Measurements from ENCODE around the gene TMEM250. TPM values are rescaled to one million over a fixed set of nuclear protein-coding genes. Genes with fewer than 3 reads are reported as not detected.

The TMEM250 gene
- total and polyA plus RNA-seq, 9 of the 15 experiments (the other 6 are each of a cell fraction or from before 2014, with no cell fraction given) = 0.32 to 44.6 (median 12.2) TPM

DNA sequence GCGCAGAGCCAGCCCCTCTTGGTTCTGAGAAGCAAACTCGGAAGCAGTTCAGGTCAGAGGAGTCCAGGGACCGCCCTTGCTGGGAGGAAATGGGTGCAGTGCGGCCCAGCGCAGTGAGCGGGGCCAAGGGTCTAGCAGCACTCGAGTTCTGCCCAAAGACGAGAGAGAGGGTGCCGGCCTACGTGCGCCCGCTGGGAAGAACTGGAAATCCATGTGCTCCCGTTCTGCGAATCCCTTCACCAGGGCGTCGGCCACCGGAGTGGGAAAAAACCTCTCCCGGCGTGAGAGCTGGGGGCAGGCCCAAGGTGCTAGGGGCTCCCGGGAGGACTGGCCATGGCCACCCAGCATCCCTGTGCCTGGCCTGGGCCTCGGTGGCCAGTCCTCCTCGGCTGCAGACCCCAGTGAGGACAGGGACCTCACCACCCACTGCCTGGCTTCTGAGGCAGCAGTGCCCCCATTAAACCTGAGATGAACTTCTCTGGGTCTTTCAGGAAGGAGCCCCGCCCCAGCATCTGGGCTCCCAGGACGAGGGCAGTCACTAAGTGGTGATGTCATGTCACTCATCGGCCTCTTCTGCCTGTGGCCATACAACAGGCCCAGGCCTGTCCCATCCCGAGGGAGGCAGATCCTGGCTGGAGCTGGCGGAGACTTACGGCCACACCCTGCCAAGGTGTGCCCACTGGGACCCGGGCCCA, 10.6 kb downstream of the TMEM250 start:
- 53% methylated on average over 26 of the region's 29 CpGs for WGBS (ENCODE audit: insufficient coverage, low coverage, missing lambda C conversion rate)
- Histone ChIP-seq H3K9ac (ENCODE audit: insufficient read depth in 1 of 2, low read depth in 2 of 2, low read length in 2 of 2) (peak overlapping the region; percentile 62 to 85), H3K4me1 (replicated peaks in 1 of 2; ENCODE audit: control insufficient read depth in 2 of 2, insufficient read depth in 2 of 2, low read length in 2 of 2) (peaks cover 48 to 90% of the 10 kb centered on the region in 2 experiments), H2AFZ (ENCODE audit: low read depth, low read length) (peak overlapping the region; percentile 79), H3K79me2 (ENCODE audit: control insufficient read depth, insufficient read depth, low read length) (no peaks in the 10 kb centered on the region; the same call in 2 of the 3 replicates), H3K36me3 (ENCODE audit: control insufficient read depth, insufficient read depth, low read length) (no peaks in the 10 kb centered on the region), H3K9me3 (replicated peaks; ENCODE audit: control insufficient read depth, insufficient read depth, low read depth, low read length) (no peaks in the 10 kb centered on the region), H3K27ac (ENCODE audit: extremely low read depth, low read depth, low read length) (peak overlapping the region; percentile 79), H3K27me3 (ENCODE audit: control insufficient read depth in 2 of 2, insufficient read depth in 2 of 2, low read length in 2 of 2) (no peaks in the 10 kb centered on the region), H3K4me2 (ENCODE audit: insufficient read depth, low read length) (peak overlapping the region; percentile 66), H3K4me3 (no peak overlapping the region), H3K9me1 (ENCODE audit: control insufficient read depth, insufficient read depth, low read length) (no peaks in the 10 kb centered on the region), H4K20me1 (replicated peaks; ENCODE audit: control insufficient read depth, insufficient read depth, low read length) (no peaks in the 10 kb centered on the region)
- FAIRE-seq (peak; percentile 44), ATAC-seq (peak; percentile 33), DNase-seq (ENCODE audit: extremely low read depth in 1 of 4, low spot score in 3 of 4) (peak; percentile 52 to 72 (median 62))
- BruUV-seq (replicated peaks) = no TSS peak
- ChIA-PET POLR2A (interaction anchor here (0.6 to 2.4 kb wide), 5 partner anchors 11 to 408 kb away, joined by 3 to 6 read pairs (median 3); no protein-coding TSS in a partner anchor), CTCF (ENCODE audit: low intra/inter-chr PET ratio) (no interaction called here)
- intact Hi-C loops (cut with micrococcal nuclease) = loop anchor here (2.0 kb wide), 1 partner anchor 13 kb away; the partner anchor contains the start of gene NACC2
- in situ Hi-C loops (cut with MboI) = no loop called here
- TF ChIP-seq MAZ (CRISPR knock-in tag; conservative IDR thresholded peaks at IDR 0.05 in 1 of 2, IDR thresholded peaks at IDR 0.05 in 1 of 2) (0 out of 4 replicates have a peak, but pooled peaks of 1 of the 2 experiments have one; percentile 17), CCAR2 (IDR thresholded peaks at IDR 0.05; ENCODE audit: low read depth, low read length) (no peak), KLF1 (tag; IDR thresholded peaks at IDR 0.05) (0 out of 2 replicates have a peak, but pooled peaks have one; percentile 59), ZBTB17 (CRISPR knock-in tag; IDR thresholded peaks at IDR 0.05) (0 out of 2 replicates have a peak, but pooled peaks have one; percentile 15), HMGN3 (IDR thresholded peaks at IDR 0.05; ENCODE audit: borderline replicate concordance, extremely low read depth, insufficient read length, low read depth, low read length) (peak; percentile 54), BRD4 (IDR thresholded peaks at IDR 0.05) (no peak), ZNF668 (CRISPR knock-in tag; IDR thresholded peaks at IDR 0.05) (0 out of 2 replicates have a peak, but pooled peaks have one; percentile 73), ZNF263 (CRISPR knock-in tag; IDR thresholded peaks at IDR 0.05; ENCODE audit: borderline replicate concordance) (0 out of 2 replicates have a peak, but pooled peaks have one; percentile 14), U2AF2 (optimal IDR thresholded peaks at IDR 0.05; ENCODE audit: low read depth, low read length) (no peak)
- TF ChIP-seq, protein P1, sequence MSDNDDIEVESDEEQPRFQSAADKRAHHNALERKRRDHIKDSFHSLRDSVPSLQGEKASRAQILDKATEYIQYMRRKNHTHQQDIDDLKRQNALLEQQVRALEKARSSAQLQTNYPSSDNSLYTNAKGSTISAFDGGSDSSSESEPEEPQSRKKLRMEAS (CRISPR knock-in tag; IDR thresholded peaks at IDR 0.05) = 0 out of 2 replicates have a peak, but pooled peaks have one; percentile 11
- TF ChIP-seq, protein P2, sequence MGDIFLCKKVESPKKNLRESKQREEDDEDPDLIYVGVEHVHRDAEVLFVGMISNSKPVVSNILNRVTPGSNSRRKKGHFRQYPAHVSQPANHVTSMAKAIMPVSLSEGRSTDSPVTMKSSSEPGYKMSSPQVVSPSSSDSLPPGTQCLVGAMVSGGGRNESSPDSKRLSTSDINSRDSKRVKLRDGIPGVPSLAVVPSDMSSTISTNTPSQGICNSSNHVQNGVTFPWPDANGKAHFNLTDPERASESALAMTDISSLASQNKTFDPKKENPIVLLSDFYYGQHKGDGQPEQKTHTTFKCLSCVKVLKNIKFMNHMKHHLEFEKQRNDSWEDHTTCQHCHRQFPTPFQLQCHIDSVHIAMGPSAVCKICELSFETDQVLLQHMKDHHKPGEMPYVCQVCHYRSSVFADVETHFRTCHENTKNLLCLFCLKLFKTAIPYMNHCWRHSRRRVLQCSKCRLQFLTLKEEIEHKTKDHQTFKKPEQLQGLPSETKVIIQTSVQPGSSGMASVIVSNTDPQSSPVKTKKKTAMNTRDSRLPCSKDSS (IDR thresholded peaks at IDR 0.05; ENCODE audit: low read depth, partially characterized antibody) = no peak
- TF ChIP-seq, protein P3, sequence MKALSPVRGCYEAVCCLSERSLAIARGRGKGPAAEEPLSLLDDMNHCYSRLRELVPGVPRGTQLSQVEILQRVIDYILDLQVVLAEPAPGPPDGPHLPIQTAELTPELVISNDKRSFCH (CRISPR knock-in tag; IDR thresholded peaks at IDR 0.05) = no peak
- TF ChIP-seq, protein P3 (tag; IDR thresholded peaks at IDR 0.05) = peak; percentile 64; the same call in 1 of the 2 replicates
- TF ChIP-seq, protein P4, sequence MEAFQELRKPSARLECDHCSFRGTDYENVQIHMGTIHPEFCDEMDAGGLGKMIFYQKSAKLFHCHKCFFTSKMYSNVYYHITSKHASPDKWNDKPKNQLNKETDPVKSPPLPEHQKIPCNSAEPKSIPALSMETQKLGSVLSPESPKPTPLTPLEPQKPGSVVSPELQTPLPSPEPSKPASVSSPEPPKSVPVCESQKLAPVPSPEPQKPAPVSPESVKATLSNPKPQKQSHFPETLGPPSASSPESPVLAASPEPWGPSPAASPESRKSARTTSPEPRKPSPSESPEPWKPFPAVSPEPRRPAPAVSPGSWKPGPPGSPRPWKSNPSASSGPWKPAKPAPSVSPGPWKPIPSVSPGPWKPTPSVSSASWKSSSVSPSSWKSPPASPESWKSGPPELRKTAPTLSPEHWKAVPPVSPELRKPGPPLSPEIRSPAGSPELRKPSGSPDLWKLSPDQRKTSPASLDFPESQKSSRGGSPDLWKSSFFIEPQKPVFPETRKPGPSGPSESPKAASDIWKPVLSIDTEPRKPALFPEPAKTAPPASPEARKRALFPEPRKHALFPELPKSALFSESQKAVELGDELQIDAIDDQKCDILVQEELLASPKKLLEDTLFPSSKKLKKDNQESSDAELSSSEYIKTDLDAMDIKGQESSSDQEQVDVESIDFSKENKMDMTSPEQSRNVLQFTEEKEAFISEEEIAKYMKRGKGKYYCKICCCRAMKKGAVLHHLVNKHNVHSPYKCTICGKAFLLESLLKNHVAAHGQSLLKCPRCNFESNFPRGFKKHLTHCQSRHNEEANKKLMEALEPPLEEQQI (IDR thresholded peaks at IDR 0.05) = no peak
